GM12864 (cell line): ENCODE results near the gene TPP2.

Source experiments
- DNase-seq: peaks from one replicate; pipeline ENCODE4 v3.0.0-alpha.2; 2011; ENCODE audit warnings: low read depth
- H3K4me3 ChIP-seq: 2 replicates; pipeline ENCODE4 v1.5.1; 2011; ENCODE audit warnings: mild to moderate bottlenecking, low read depth, low read length, control low read depth
- CTCF ChIP-seq: IDR thresholded peaks from 2 replicates; pipeline ENCODE4 v1.5.1; 2011; ENCODE audit warnings: low read depth, mild to moderate bottlenecking, moderate library complexity, low read length, control low read depth, inconsistent platforms; ENCODE audit errors: missing control alignments

TPP2 gene

GRCh38 chr13:102561933-102562332 lies 34.9 kb upstream of the TPP2 start:
- TF ChIP-seq CTCF = no peak
- no peak overlapping the region for H3K4me3 ChIP-seq
- no peak for DNase-seq

- no peak for TF ChIP-seq CTCF
- no peak for DNase-seq
- H3K4me3 ChIP-seq = no peak overlapping the region
Measured at GRCh38 chr13:102563267-102563666, 33.5 kb upstream of the TPP2 start.

GRCh38 chr13:102564564-102564963 lies 32.2 kb upstream of the TPP2 start:
- H3K4me3 ChIP-seq = no peak overlapping the region
- DNase-seq = no peak
- TF ChIP-seq CTCF = no peak

- TF ChIP-seq CTCF = no peak
- DNase-seq = no peak
- H3K4me3 ChIP-seq = no peak overlapping the region
Measured at GRCh38 chr13:102566513-102566912, 30.3 kb upstream of the TPP2 start.

- no peak for DNase-seq
- no peak overlapping the region for H3K4me3 ChIP-seq
- no peak for TF ChIP-seq CTCF
Measured at GRCh38 chr13:102567857-102568256, 28.9 kb upstream of the TPP2 start.

GRCh38 chr13:102569488-102569887 lies 27.3 kb upstream of the TPP2 start:
- DNase-seq = no peak
- TF ChIP-seq CTCF = no peak
- H3K4me3 ChIP-seq = no peak overlapping the region

- no peak for DNase-seq
- no peak overlapping the region for H3K4me3 ChIP-seq
- no peak for TF ChIP-seq CTCF
Measured at GRCh38 chr13:102571075-102571474, 25.7 kb upstream of the TPP2 start.
